Activated CD4-positive, alpha-beta memory T cell treated with anti-CD3 and anti-CD28 coated beads for 36 hours (primary cell): ENCODE data around the gene USP19. TPM values are rescaled to one million over a fixed set of nuclear protein-coding genes. Genes with fewer than 3 reads are reported as not detected.

Experiments
- CTCF ChIA-PET: fragments of 350-600 bp; sonication (Branson Sonifier 250); formaldehyde crosslinking; loops from one replicate; lab custom pipeline; 2021; ENCODE audit warnings: antibody characterized with exemption, inconsistent platforms; lab: Charles Lee
- POLR2A ChIA-PET: fragments of 350-600 bp; sonication (Branson Sonifier 250); formaldehyde crosslinking; loops from one replicate; lab custom pipeline; 2021; ENCODE audit warnings: antibody characterized with exemption; lab: Charles Lee
- DNase-seq: peaks from one replicate; pipeline ENCODE4 v3.0.0-alpha.2; 2020
- H3K27ac Mint-ChIP-seq: one replicate; pipeline ENCODE4 v1.8.0; 2021; ENCODE audit warnings: mixed read lengths
- H3K27me3 Mint-ChIP-seq: one replicate; pipeline ENCODE4 v1.8.0; 2021; ENCODE audit warnings: mixed read lengths
- H3K36me3 Mint-ChIP-seq: one replicate; pipeline ENCODE4 v1.8.0; 2021; ENCODE audit warnings: mixed read lengths
- H3K4me1 Mint-ChIP-seq: one replicate; pipeline ENCODE4 v1.8.0; 2021; ENCODE audit warnings: low read depth, mixed read lengths
- H3K4me3 Mint-ChIP-seq: one replicate; pipeline ENCODE4 v1.8.0; 2021; ENCODE audit warnings: mild to moderate bottlenecking, mixed read lengths
- H3K9me3 Mint-ChIP-seq: one replicate; pipeline ENCODE4 v1.8.0; 2021; ENCODE audit warnings: mixed read lengths
- intact Hi-C: fragments of 100-400 bp; cut with micrococcal nuclease; formaldehyde crosslinking; loops from one replicate; pipeline ENCODE4 v1.15.1; 2023
- total RNA-seq, 2 experiments: library from RNA; stranded (reverse); gene quantifications; one replicate each; pipeline ENCODE4 v1.2.3, GENCODE V29; 2021

USP19 gene
- total RNA-seq = 10 to 100 TPM; 44.1 to 45.3 TPM

GRCh38 chr3:49120438-49121131 is at the start of gene USP19:
TSS of gene USP19 (minus strand) at chr3:49120823. CDS start at chr3:49119145, 1,678 bp downstream.
- H3K27ac Mint-ChIP-seq = peak within 1 kb of the TSS; percentile 86
- no peaks in the 10 kb centered on the region for H3K27me3 Mint-ChIP-seq
- DNase-seq = peak; percentile 96
- H3K36me3 Mint-ChIP-seq = peaks cover 20% of the 10 kb centered on the region
- ChIA-PET POLR2A (interaction anchor here (0.6 to 2.8 kb wide), 6 partner anchors 9 to 99 kb away, joined by 3 to 20 read pairs (median 4); partner anchors contain the start of genes IMPDH2, NDUFAF3 and QRICH1), CTCF (interaction anchor here (1.0 to 2.3 kb wide), 5 partner anchors 26 to 113 kb away, joined by 3 to 14 read pairs (median 4); partner anchors contain the start of genes KLHDC8B, QRICH1 and WDR6)
- intact Hi-C loops = loop anchor here (1.0 to 5.0 kb wide), 3 partner anchors 16 to 47 kb away; partner anchors contain the start of genes CCDC71, QARS1 and QRICH1
- peaks cover 16% of the 10 kb centered on the region for H3K4me1 Mint-ChIP-seq
- H3K9me3 Mint-ChIP-seq = no peaks in the 10 kb centered on the region
- H3K4me3 Mint-ChIP-seq = peak within 1 kb of the TSS; percentile 85

- POLR2A ChIA-PET = no interaction called here
- CTCF ChIA-PET = interaction anchor here (0.7 kb wide), 1 partner anchor 487 kb away, joined by 3 read pairs; no protein-coding TSS in a partner anchor
- peak overlapping the region; percentile 80 for H3K4me3 Mint-ChIP-seq
- H3K27ac Mint-ChIP-seq = peak overlapping the region; percentile 83
- peaks cover 17% of the 10 kb centered on the region for H3K36me3 Mint-ChIP-seq
- H3K9me3 Mint-ChIP-seq = no peaks in the 10 kb centered on the region
- intact Hi-C loops = loop anchor here (5.0 kb wide), 1 partner anchor 45 kb away; the partner anchor contains the start of gene USP19
- peak; percentile 13 for DNase-seq
- H3K4me1 Mint-ChIP-seq = peaks cover 35% of the 10 kb centered on the region
- H3K27me3 Mint-ChIP-seq = no peaks in the 10 kb centered on the region
Observed at GRCh38 chr3:49166752-49167556, 46.3 kb upstream of the USP19 start.

GRCh38 chr3:49165771-49166751 is 45.4 kb upstream of the USP19 start, which contains the start of gene CCDC71:
TSS of gene CCDC71 (minus strand) at chr3:49166331. CDS start at chr3:49164208, 2,123 bp downstream.
- CTCF ChIA-PET = interaction anchor here (0.7 to 1.2 kb wide), 2 partner anchors 144 to 488 kb away, joined by 3 to 4 read pairs; partner anchors contain the start of gene NDUFAF3
- intact Hi-C loops = loop anchor here (5.0 kb wide), 1 partner anchor 44 kb away; the partner anchor contains the start of gene USP19
- H3K4me1 Mint-ChIP-seq = peaks cover 33% of the 10 kb centered on the region
- peak; percentile 86 for DNase-seq
- no peaks in the 10 kb centered on the region for H3K27me3 Mint-ChIP-seq
- peak within 1 kb of the TSS; percentile 89 for H3K4me3 Mint-ChIP-seq
- POLR2A ChIA-PET = no interaction called here
- H3K36me3 Mint-ChIP-seq = peaks cover 17% of the 10 kb centered on the region
- no peaks in the 10 kb centered on the region for H3K9me3 Mint-ChIP-seq
- H3K27ac Mint-ChIP-seq = peak within 1 kb of the TSS; percentile 83

- Mint-ChIP-seq H3K4me1 (peaks cover 28% of the 10 kb centered on the region), H3K27me3 (no peaks in the 10 kb centered on the region), H3K4me3 (peak overlapping the region; percentile 89), H3K9me3 (no peaks in the 10 kb centered on the region), H3K27ac (peak overlapping the region; percentile 78), H3K36me3 (peaks cover 17% of the 10 kb centered on the region)
- intact Hi-C loops = loop anchor here (5.0 kb wide), 1 partner anchor 43 kb away; the partner anchor contains the start of gene USP19
- CTCF ChIA-PET = interaction anchor here (0.6 to 1.2 kb wide), 2 partner anchors 143 to 177 kb away, joined by 3 to 4 read pairs; partner anchors contain the start of gene NDUFAF3
- POLR2A ChIA-PET = no interaction called here
- no peak for DNase-seq
Observed at GRCh38 chr3:49164983-49165720, 44.5 kb upstream of the USP19 start.

- intact Hi-C loops = no loop called here
- no peaks in the 10 kb centered on the region for H3K9me3 Mint-ChIP-seq
- CTCF ChIA-PET = no interaction called here
- POLR2A ChIA-PET = interaction anchor here (1.4 kb wide), 1 partner anchor 43 kb away, joined by 3 read pairs; the partner anchor contains the start of gene USP19
- H3K27ac Mint-ChIP-seq = no peak overlapping the region
- H3K27me3 Mint-ChIP-seq = no peaks in the 10 kb centered on the region
- no peak for DNase-seq
- H3K36me3 Mint-ChIP-seq = peaks cover 17% of the 10 kb centered on the region
- H3K4me1 Mint-ChIP-seq = peaks cover 30% of the 10 kb centered on the region
- no peak overlapping the region for H3K4me3 Mint-ChIP-seq
Observed at GRCh38 chr3:49163609-49164008, 43.0 kb upstream of the USP19 start.

- intact Hi-C loops = no loop called here
- no peak overlapping the region for H3K27ac Mint-ChIP-seq
- H3K36me3 Mint-ChIP-seq = peaks cover 17% of the 10 kb centered on the region
- H3K9me3 Mint-ChIP-seq = no peaks in the 10 kb centered on the region
- ChIA-PET POLR2A (interaction anchor here (1.4 to 1.7 kb wide), 3 partner anchors 31 to 114 kb away, joined by 3 to 4 read pairs (median 3); partner anchors contain the start of genes C3orf62 and USP19), CTCF (interaction anchor here (2.7 kb wide), 1 partner anchor 8 kb away, joined by 16 read pairs; the partner anchor contains the start of gene KLHDC8B)
- peaks cover 30% of the 10 kb centered on the region for H3K4me1 Mint-ChIP-seq
- H3K27me3 Mint-ChIP-seq = no peaks in the 10 kb centered on the region
- no peak for DNase-seq
- H3K4me3 Mint-ChIP-seq = no peak overlapping the region
Observed at GRCh38 chr3:49162751-49163419, 42.3 kb upstream of the USP19 start.

- CTCF ChIA-PET = interaction anchor here (2.7 kb wide), 1 partner anchor 8 kb away, joined by 16 read pairs; the partner anchor contains the start of gene KLHDC8B
- peak; percentile 23 for DNase-seq
- no peaks in the 10 kb centered on the region for H3K27me3 Mint-ChIP-seq
- H3K4me1 Mint-ChIP-seq = peaks cover 30% of the 10 kb centered on the region
- POLR2A ChIA-PET = interaction anchor here (1.6 to 1.7 kb wide), 2 partner anchors 30 to 115 kb away, joined by 3 to 4 read pairs; partner anchors contain the start of gene C3orf62
- intact Hi-C loops = no loop called here
- H3K4me3 Mint-ChIP-seq = no peak overlapping the region
- H3K9me3 Mint-ChIP-seq = no peaks in the 10 kb centered on the region
- H3K36me3 Mint-ChIP-seq = peaks cover 17% of the 10 kb centered on the region
- H3K27ac Mint-ChIP-seq = no peak overlapping the region
Observed at GRCh38 chr3:49161808-49162530, 41.3 kb upstream of the USP19 start.

- H3K27me3 Mint-ChIP-seq = no peaks in the 10 kb centered on the region
- no peak overlapping the region for H3K4me3 Mint-ChIP-seq
- ChIA-PET POLR2A (interaction anchor here (1.7 kb wide), 1 partner anchor 116 kb away, joined by 4 read pairs; the partner anchor contains the start of gene C3orf62), CTCF (interaction anchor here (2.7 kb wide), 1 partner anchor 9 kb away, joined by 16 read pairs; the partner anchor contains the start of gene KLHDC8B)
- H3K36me3 Mint-ChIP-seq = peaks cover 15% of the 10 kb centered on the region
- peaks cover 24% of the 10 kb centered on the region for H3K4me1 Mint-ChIP-seq
- no peak overlapping the region for H3K27ac Mint-ChIP-seq
- no peaks in the 10 kb centered on the region for H3K9me3 Mint-ChIP-seq
- intact Hi-C loops = no loop called here
- no peak for DNase-seq
Observed at GRCh38 chr3:49161197-49161596, 40.6 kb upstream of the USP19 start.

- Mint-ChIP-seq H3K27ac (no peak overlapping the region), H3K27me3 (no peaks in the 10 kb centered on the region), H3K9me3 (no peaks in the 10 kb centered on the region), H3K4me1 (peaks cover 7% of the 10 kb centered on the region), H3K4me3 (no peak overlapping the region), H3K36me3 (peaks cover 7% of the 10 kb centered on the region)
- POLR2A ChIA-PET = no interaction called here
- intact Hi-C loops = loop anchor here (1.0 to 2.0 kb wide), 2 partner anchors 64 to 170 kb away; partner anchors contain the start of gene QRICH1
- no peak for DNase-seq
- CTCF ChIA-PET = interaction anchor here (0.7 to 4.7 kb wide), 6 partner anchors 59 to 381 kb away, joined by 3 to 22 read pairs (median 5); partner anchors contain the start of genes NDUFAF3, P4HTM and QRICH1
Observed at GRCh38 chr3:49158792-49159191, 38.2 kb upstream of the USP19 start.
